ENCODE measurements around the gene SIRPD. TPM values are rescaled to one million over a fixed set of nuclear protein-coding genes. Genes with fewer than 3 reads are reported as not detected.

Gene SIRPD
- total and polyA plus RNA-seq, 10 donors = 0.24 to 8.2 (median 2.3) TPM

DNA sequence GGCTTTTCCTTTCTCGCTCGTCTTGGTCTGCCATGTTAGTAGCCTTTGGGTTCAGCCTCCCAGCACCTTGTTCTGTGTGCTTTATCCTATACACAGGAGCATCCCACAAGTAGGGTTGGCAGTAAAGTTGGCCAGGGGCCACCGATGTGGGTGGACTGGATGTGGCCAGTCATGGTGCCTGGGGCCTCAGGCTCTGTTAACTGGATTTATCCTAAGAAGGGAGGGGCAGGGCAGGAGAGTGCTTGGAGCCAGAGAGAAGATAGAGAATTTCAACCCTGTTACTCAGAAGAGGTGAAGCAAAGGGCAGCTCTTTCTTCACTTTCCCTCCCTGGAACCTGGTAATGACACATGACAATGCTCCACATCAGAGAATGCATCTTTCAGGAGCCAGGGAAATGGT, 52.1 kb downstream of the SIRPD start:
- Histone ChIP-seq H3K4me1 (peaks cover 0 to 11% (median 6%) of the 10 kb centered on the region in 6 donors), H3K4me3 (no peak overlapping the region), H3K36me3 (no peaks in the 10 kb centered on the region), H3K27ac (no peak overlapping the region), H3K27me3 (replicated peaks in 1 of 7) (peaks cover 0 to 23% (median 0%) of the 10 kb centered on the region in 7 donors), H3K9me3 (peaks cover 0 to 5% (median 0%) of the 10 kb centered on the region in 8 donors)
- intact Hi-C loops (cut with DNase I; ENCODE audit: low total_unique reads) = no loop called here
- TF ChIP-seq, protein P1, sequence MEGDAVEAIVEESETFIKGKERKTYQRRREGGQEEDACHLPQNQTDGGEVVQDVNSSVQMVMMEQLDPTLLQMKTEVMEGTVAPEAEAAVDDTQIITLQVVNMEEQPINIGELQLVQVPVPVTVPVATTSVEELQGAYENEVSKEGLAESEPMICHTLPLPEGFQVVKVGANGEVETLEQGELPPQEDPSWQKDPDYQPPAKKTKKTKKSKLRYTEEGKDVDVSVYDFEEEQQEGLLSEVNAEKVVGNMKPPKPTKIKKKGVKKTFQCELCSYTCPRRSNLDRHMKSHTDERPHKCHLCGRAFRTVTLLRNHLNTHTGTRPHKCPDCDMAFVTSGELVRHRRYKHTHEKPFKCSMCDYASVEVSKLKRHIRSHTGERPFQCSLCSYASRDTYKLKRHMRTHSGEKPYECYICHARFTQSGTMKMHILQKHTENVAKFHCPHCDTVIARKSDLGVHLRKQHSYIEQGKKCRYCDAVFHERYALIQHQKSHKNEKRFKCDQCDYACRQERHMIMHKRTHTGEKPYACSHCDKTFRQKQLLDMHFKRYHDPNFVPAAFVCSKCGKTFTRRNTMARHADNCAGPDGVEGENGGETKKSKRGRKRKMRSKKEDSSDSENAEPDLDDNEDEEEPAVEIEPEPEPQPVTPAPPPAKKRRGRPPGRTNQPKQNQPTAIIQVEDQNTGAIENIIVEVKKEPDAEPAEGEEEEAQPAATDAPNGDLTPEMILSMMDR (IDR thresholded peaks at IDR 0.05 in 8 of 11, conservative IDR thresholded peaks at IDR 0.05 in 3 of 11) = no peak
- TF ChIP-seq POLR2AphosphoS5 (IDR thresholded peaks at IDR 0.05) (no peak), POLR2A (IDR thresholded peaks at IDR 0.05) (no peak)
- DNase-seq = no peak
- WGBS, 5 donors = 71 to 97% (median 84%) methylated on average over 3 of the region's 3 CpGs

DNA sequence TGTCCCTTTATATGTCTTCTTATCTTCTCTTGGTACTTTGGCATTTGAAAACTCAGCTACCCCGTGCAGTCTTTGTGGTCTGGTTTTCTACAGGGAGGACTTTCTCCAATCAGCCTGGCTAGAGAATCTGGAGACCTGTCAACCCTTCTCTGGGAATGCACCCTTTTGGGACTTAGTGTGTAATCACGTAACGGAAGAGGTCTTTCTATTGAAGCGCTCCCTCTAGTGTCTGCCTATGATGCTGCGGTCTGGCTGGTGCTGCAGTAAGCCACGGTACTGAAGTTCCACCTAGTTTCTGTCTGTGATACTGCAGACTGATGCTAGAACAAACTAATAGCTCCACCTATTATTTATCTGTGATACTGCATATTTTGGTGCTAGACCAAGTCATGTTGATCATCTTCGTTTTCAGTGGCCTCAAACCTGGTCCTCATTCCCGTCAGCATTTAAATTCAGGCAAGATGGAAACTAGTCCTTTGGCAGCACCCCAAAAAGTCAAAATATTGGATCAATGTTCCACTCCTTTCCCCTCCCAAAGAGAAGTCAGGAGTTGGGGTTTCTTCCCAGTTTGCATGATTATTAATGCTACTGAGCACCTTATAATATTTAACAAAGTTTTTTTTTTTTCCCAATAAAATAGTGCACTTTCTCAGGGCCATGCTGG, 53.8 kb downstream of the SIRPD start:
- intact Hi-C loops (cut with DNase I; ENCODE audit: low total_unique reads) = no loop called here
- no peaks in the 10 kb centered on the region for H3K36me3 ChIP-seq
- 2 to 4% (median 2%) methylated on average over 8 of the region's 8 CpGs for WGBS, 5 donors
- no peak overlapping the region for H3K4me3 ChIP-seq
- H3K9me3 ChIP-seq = peaks cover 0 to 5% (median 0%) of the 10 kb centered on the region in 8 donors
- H3K27ac ChIP-seq = no peak overlapping the region
- peaks cover 0 to 11% (median 6%) of the 10 kb centered on the region in 6 donors for H3K4me1 ChIP-seq
- TF ChIP-seq POLR2AphosphoS5 (IDR thresholded peaks at IDR 0.05) (peak in 1 of 3 donors; percentile 80), POLR2A (IDR thresholded peaks at IDR 0.05) (no peak)
- TF ChIP-seq, protein P1 (IDR thresholded peaks at IDR 0.05 in 8 of 11, conservative IDR thresholded peaks at IDR 0.05 in 3 of 11) = peak; percentile 92 to 99 (median 98)
- peak; percentile 87 for DNase-seq
- H3K27me3 ChIP-seq (replicated peaks in 1 of 7) = peaks cover 0 to 39% (median 0%) of the 10 kb centered on the region in 7 donors

DNA sequence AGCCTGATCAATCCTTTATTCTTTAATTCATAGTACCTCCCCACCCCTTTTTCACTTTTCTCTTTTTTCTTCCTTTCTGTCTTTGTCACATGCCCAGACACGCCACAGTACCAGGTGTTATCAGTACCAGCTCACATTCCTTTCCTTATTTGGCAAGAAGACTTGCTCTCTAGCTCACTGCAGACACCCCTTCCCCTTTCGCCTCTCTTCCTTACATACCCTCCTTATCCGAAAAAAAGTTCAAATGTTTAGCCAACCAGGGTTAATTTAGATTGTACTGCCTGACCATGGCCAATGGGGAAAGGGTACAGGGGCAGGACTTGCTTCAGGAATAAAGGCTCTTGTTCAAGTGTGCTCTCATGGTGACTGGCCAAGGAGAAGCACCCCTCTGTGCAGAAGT, 57.0 kb downstream of the SIRPD start:
- WGBS, 5 donors = 42 to 58% (median 50%) methylated on average over 3 of the region's 3 CpGs
- Histone ChIP-seq H3K9me3 (peaks cover 0 to 5% (median 0%) of the 10 kb centered on the region in 8 donors), H3K27me3 (replicated peaks in 1 of 7) (peaks cover 0 to 39% (median 0%) of the 10 kb centered on the region in 7 donors), H3K27ac (no peak overlapping the region), H3K4me1 (peaks cover 0 to 11% (median 6%) of the 10 kb centered on the region in 6 donors), H3K36me3 (no peaks in the 10 kb centered on the region), H3K4me3 (no peak overlapping the region)
- DNase-seq = no peak
- TF ChIP-seq, protein P1 (IDR thresholded peaks at IDR 0.05 in 8 of 11, conservative IDR thresholded peaks at IDR 0.05 in 3 of 11) = no peak
- TF ChIP-seq POLR2AphosphoS5 (IDR thresholded peaks at IDR 0.05) = no peak
- TF ChIP-seq POLR2A (IDR thresholded peaks at IDR 0.05) = no peak
- intact Hi-C loops (cut with DNase I; ENCODE audit: low total_unique reads) = no loop called here
